Eye (tissue), 1 donor: ENCODE data around the gene ABCF1.

Source experiments
- DNase-seq: peaks from one replicate; pipeline ENCODE4 v3.0.0-alpha.2; 2015

The ABCF1 gene

DNA sequence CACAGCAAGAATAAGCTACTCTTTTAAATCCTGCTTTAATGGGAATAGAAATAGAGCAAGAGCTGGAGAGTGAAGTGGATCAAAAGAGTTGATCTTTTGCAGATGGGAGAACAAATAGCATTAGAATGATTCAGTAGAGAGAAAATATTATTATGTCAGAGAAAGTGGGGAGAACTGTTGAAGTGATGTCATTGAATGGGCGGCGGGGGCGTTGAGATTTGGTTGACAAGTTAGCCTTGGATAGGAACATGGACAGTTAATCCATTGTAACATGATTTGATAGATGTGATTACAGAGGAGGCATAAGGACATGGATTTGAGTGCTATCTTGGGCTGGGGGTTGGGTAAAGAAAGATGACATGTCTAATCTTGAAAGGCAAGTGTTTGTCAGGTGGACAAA, 64.6 kb downstream of the ABCF1 start:
- DNase-seq, result no peak

DNA sequence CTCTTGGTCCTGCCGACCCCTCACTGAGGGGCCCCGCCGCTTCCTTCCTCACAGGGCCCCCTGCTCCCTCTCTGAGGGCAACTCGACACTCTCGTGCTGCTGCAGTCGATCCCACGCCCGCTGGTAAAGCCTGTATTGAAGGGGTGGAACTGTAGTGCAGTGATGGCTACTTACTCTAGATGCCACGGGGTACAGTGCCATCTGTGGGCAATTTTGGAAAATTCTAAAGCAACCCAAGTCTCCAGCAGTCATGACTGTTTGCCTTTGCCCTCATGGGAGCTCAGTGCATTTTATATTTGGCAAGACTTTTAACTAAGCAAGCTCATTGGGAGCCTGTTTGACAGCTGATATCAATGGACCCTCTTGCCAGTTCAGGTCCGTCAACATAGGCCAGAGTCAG, 69.2 kb downstream of the ABCF1 start:
- DNase-seq, result no peak

GRCh38 chr6:30641048-30641447, 69.8 kb downstream of the ABCF1 start:
- no peak for DNase-seq
